ENCODE results near the gene COL27A1.

COL27A1 gene

DNA sequence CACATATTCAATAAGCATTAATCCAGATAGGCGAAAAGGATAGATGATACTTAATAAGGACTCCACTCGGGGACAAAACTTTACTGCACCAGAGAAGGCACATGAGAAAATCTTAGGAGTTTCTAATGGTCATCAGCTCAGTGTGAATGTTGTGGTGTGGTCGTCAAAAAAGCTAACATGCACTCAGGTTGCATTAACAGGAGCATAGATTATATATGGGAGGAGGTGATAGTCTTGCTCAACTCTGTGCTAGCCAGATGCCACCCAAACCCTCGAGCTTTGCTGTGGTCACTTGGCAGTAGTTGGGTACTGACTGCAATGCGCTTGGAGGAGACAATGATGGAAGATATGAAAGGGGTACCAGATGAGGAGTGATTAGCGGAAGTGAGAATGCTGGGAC is 8.6 kb upstream of the COL27A1 start:
- no peak for TF ChIP-seq CTCF (IDR thresholded peaks at IDR 0.05)

DNA sequence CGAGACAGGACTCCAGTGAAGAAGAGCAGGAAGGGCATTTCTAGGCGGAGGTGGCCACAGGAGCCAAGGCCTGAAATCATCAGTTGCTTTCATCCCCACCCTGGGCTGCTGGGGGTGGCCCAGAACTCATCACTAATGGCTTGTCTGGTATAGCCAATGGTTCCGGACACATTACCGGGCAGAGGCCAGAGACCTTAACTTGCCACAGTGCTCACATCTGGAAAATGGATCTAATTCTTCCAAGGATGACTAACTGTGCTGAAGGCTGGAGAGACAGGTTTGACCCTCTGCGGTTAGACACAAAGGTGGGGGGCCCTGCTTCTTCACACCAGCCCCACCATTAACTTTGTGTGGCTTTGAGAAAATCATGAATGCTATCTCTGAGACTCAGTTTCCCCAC is 6.2 kb upstream of the COL27A1 start:
- no peak for TF ChIP-seq CTCF (IDR thresholded peaks at IDR 0.05)

GRCh38 chr9:114149765-114150340 is 5.5 kb upstream of the COL27A1 start:
- no peak for TF ChIP-seq CTCF (IDR thresholded peaks at IDR 0.05)

DNA sequence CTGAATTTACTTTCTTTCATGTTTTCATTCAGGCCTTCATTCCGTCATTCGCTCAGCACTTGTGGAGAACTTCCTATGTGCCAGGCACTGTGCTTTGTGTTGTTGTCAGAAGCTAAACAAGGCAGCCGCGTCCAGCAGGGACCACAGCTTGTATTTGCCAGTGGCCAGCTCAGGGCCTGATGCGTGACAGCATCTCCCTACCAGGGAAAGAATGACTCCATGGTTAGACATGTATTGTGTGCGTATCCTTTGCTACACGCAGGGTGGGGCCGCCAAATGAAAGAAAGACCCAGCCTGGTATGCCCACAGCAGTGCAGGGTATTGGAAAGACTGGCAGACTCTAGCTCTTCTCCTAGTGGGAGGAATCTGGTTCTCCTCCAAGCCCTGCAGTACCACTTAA is 4.7 kb upstream of the COL27A1 start:
- TF ChIP-seq CTCF (IDR thresholded peaks at IDR 0.05): no peak

DNA sequence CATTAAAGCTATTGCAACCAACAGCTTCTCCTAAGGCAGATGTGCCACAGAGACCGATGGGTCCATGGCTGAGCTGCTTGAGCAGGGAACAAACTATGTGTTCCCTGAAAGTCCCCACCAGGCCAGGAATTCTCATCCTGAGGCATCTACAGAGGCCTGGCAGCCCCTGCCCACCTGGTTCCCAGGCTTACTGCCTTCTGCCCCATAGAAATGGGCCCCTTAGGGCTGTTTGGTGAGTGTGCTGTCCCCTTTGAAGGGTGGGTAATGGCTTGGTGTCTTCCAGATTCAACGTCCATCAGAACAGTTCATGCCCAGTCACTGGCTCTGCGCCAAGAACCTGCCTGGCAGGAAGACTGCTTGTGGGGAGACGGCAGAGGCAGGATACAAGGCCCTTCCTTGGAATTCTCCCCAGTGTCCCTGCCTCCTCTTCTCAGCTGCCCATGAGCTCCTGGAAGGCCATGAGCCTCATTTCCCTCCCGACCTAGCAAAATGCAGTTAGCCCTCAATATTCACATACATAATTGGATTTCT is 3.8 kb upstream of the COL27A1 start:
- no peak for TF ChIP-seq CTCF (IDR thresholded peaks at IDR 0.05)

DNA sequence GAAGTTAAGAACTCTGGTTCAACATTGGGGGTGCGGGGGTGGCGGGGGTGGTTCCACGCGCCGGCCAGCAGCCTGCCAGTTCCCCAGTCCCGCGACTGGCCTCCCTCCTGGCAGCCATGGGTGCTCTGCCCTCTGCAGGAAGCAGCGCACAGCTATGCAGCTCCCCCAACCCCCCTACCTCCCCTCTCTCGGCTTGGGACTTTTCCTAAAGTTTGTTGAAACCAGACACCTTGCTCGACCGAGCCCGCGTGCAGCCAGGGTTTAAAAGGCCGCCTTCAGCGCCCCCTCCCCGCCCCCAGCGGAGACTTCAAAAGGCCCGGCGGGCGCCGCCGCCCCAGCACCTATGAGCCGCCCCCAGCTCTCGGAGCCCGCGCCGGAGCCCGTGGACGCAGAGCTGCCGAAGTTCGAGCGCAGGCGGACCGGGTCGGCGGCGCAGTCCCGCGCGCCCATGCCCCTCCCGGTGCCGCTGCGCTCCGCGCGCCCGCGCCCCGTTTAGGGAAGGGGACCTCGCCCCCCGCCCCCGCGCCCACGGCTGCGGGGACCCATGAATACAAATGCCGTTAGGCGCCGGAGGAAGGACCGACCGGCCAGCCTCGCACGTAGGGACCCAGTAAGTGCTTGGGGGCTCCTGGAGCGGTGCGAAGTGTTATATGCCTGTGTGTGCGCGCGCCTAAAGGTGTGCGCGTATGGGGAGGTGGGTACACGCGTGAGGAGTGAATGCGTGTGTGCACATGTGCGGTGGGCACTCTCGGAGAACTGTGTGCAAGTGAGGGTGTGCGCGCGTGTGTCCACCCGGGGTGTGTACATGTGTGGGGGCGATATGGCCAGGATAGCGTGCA is 1.4 kb upstream of the COL27A1 start:
- peak; percentile 39; the same call in 1 of the 2 replicates for TF ChIP-seq CTCF (IDR thresholded peaks at IDR 0.05)

GRCh38 chr9:114154600-114155102 is 686 bp upstream of the COL27A1 start:
- no peak for TF ChIP-seq CTCF (IDR thresholded peaks at IDR 0.05)
